ENCODE results near the gene GMPPA.
A peak's percentile ranks its signal among the peaks of the same experiment; 100 is the strongest.

Gene GMPPA

GRCh38 chr2:219522111-219523030 is 23.7 kb downstream of the GMPPA start:
- DNase-seq: no peak

- no peak for DNase-seq
Observed at GRCh38 chr2:219523031-219523671, 24.5 kb downstream of the GMPPA start.

- no peak for DNase-seq
Observed at GRCh38 chr2:219524817-219525216, 26.1 kb downstream of the GMPPA start.

- DNase-seq: no peak
Observed at GRCh38 chr2:219525533-219526232, 27.0 kb downstream of the GMPPA start.

GRCh38 chr2:219526320-219527075 is 27.8 kb downstream of the GMPPA start:
- no peak for DNase-seq

- no peak for DNase-seq
Observed at GRCh38 chr2:219527076-219527394, 28.3 kb downstream of the GMPPA start.

GRCh38 chr2:219527472-219527871 is 28.8 kb downstream of the GMPPA start:
- DNase-seq: no peak

- DNase-seq: peak; percentile 85
Observed at GRCh38 chr2:219530048-219530963, 31.6 kb downstream of the GMPPA start.

- no peak for DNase-seq
Observed at GRCh38 chr2:219531639-219532377, 33.1 kb downstream of the GMPPA start.

- DNase-seq: no peak
Observed at GRCh38 chr2:219532378-219532649, 33.6 kb downstream of the GMPPA start.

- DNase-seq: no peak
Observed at GRCh38 chr2:219533930-219534661, 35.4 kb downstream of the GMPPA start.

GRCh38 chr2:219536425-219536824 is 37.7 kb downstream of the GMPPA start:
- no peak for DNase-seq

GRCh38 chr2:219536967-219537366 is 38.3 kb downstream of the GMPPA start:
- DNase-seq: no peak

GRCh38 chr2:219537657-219538488 is 39.2 kb downstream of the GMPPA start:
- DNase-seq: no peak

GRCh38 chr2:219538504-219538951 is 39.8 kb downstream of the GMPPA start:
- no peak for DNase-seq

GRCh38 chr2:219538956-219539788 is 40.5 kb downstream of the GMPPA start:
- no peak for DNase-seq

GRCh38 chr2:219539926-219540678 is 41.4 kb downstream of the GMPPA start:
- DNase-seq: no peak

All from midbrain (tissue), 1 donor.